Colon (tissue), 2 donors: ENCODE measurements around the gene GRSF1.
"Not testable (repeated sequence)": the region's sequence is repeated elsewhere in the genome, so short reads cannot be mapped to it uniquely, and the experiment has no call there.

ENCODE experiments used
- FAIRE-seq: peaks from 2 replicates; lab custom pipeline; 2012; peaks lifted over from hg19 to GRCh38; lab: Jason Lieb, UNC
- donor health status: control.
- donor health status: control.

The GRSF1 gene, protein sequence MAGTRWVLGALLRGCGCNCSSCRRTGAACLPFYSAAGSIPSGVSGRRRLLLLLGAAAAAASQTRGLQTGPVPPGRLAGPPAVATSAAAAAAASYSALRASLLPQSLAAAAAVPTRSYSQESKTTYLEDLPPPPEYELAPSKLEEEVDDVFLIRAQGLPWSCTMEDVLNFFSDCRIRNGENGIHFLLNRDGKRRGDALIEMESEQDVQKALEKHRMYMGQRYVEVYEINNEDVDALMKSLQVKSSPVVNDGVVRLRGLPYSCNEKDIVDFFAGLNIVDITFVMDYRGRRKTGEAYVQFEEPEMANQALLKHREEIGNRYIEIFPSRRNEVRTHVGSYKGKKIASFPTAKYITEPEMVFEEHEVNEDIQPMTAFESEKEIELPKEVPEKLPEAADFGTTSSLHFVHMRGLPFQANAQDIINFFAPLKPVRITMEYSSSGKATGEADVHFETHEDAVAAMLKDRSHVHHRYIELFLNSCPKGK

DNA sequence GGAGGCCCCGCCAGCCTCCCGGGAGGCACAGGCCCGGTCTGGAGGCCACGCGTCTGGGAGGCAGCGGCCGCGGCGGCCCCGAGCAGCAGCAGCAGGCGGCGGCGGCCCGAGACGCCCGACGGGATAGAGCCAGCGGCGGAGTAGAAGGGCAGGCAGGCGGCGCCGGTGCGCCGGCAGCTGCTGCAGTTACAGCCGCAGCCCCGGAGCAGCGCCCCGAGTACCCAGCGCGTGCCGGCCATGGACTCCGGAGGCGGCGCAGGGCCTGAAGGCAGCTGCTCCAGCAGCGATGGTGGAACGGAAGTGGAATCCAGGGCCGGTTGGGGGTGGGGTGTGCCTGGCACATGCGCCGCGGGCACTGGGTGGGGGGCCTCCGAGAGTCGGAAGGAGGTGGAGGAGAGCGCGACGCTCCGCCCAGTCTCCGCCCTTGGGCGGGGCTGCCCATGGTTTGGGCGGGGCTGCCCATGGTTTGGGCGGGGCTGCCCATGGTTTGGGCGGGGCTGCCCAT is at the start of gene GRSF1:
TSS of gene GRSF1 (minus strand) at position 302 of the 505 bp plus-strand sequence. CDS start at position 239, 63 bp downstream.
- FAIRE-seq = no peak

DNA sequence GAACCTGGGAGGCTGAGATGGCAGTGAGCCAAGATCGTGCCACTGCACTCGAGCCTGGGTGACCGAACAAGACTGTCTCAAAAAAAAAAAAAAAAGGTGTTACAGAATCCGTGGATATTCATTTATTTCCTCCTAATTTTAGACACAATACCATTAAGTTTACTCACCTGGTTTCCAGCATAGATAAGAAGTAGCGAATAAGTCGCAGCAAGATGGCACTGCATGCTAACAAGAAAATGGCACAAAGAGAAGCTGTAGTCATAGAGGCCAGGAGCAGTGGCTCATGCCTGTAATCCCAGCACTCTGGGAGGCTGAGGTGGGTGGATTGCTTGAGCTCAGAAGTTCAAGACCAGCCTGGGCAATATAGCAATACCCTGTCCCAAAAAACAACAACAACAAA is 45.5 kb upstream of the GRSF1 start:
- no peak for FAIRE-seq

DNA sequence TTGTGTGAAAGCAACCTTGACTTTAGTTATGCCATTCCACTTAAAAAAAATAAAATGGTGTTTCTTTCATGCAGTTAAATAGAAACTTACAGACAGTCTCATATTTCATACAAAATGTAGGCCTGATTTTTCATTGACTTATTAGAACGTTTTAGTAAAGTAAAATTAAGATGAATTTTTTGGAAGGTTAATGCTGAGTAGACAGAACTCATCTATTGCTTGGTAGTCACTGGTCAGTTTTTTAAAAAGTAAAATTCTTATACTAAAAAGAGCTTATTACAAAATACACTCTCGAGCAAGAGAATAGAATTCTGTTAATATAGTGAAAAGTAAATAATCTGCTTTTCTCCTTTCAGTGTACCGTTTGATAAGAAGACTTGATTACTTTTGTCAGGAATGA is 41.0 kb upstream of the GRSF1 start:
- peak; percentile 18 for FAIRE-seq

DNA sequence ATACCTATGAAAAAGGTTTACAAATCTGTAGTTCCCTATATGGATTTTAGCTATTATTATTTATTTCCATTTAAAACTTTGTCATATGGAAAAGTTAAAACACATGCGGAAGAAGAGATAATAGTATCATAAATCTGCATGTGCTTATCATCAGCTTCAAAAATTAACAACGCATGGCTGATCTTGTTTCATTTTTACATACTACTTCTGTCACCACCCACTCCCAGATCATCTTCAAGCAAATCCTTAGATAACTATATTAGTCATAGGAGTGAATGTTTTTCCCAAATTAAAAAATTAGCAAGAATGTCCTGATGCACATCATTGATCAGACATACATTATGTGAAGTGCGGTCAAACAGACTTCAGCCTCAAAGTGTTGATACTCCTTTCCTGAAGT is 37.9 kb upstream of the GRSF1 start:
- no peak for FAIRE-seq

DNA sequence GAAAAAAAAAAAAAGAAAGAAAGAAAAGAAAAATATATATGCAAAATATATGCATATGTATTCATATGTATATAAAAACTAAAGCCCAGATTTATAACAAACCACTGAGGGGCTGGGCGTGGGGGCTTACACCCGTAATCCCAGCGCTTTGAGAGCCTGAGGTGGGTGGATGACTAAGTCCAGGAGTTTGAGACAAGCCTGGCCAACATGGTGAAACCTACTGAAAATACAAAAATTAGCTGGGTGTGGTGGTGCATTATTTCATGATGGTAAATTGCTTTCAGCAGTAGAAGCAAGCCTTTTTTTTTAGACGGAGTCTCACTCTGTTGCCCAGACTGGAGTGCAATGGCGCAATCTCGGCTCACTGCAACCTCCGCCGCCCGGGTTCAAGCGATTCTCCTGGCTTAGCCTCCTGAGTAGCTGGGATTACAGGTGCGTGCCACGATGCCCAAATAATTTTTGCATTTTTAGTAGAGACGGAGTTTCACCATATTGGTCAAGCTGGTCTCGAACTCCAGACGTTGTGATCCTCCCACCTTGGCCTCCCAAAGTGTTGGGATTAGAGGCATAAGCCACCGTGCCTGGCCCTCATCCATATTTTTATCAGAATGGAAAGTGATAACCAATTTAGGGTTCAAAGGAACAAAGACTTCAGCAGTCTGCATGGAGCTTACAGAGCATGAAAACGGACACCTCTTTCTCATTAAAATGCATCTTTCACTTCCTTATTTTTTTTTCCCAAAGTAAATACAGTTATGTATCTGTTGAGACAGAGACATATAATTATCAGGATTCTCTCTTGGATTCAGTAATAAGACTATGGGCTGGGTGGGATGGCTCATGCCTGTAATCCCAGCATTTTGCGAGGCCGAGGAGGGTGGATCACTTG is 34.8 kb upstream of the GRSF1 start:
- no peak for FAIRE-seq

DNA sequence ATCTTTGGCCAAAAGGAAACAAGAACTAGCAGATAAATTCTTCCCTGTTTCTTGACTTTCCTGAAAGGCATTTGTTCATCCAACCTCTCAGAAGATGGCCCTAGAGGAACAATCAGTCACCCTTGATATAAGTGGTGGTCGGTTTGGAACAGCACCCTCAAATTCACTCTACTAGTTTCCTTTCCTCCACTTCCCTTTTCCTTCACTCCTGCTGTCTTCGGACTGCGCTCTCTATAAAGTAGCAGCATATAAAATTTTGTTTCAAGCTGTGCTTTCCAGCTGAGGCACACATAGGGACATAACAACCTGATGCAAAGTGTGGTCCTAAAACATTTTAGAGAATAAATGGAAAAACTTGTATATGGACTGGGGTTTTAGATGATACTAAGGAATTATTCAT is 33.5 kb upstream of the GRSF1 start:
- FAIRE-seq = no peak

DNA sequence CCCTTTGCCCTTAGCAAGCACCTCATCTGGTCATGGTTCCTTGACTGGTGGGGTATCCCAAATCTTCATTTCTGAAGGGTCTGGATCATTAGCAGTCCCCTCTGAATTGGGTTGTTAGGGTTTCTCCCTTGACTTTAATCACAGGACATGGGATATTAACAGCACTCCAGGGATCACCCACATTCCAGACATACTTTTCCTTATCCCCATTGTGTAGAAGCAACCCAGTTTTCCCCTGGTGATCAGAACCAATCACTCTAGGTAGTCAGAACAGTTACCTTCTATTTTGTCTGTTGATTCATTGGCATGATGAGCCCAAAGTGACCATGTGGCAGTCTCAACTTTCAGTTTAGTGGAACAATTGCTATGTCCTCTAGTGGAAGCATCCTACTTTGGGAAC is 29.1 kb upstream of the GRSF1 start:
- no peak for FAIRE-seq

DNA sequence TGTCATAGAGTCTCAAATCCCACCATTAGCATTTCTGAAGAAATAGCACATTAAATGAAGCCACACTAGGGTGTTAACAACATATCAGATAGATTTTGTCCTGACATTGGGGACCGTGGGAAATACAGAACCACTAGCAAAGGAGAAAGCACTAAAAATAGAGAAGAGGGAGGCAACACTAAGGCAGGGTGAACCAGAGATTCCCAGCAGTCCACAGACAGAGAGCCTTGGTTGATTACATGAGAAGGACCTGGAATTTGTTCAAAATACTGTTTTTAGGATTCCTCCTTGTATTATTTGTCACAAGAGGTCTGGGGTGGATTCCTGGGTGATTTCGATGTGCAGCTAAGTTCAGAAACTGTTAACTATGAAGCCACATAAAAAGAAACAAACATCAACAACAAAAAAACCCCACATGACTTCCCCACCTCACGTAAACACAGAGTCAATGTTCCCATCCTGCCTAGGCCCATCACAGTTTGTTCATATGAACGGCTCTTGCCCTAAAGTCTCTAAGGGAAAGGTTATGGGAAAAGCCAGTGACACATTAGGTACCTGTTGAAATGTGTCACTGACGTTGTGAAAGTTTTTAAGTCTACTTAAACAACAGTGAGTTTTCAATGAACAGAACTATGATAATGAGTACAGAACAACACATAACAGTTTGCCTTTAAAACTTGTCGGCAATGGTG is 23.6 kb upstream of the GRSF1 start:
- FAIRE-seq = no peak

DNA sequence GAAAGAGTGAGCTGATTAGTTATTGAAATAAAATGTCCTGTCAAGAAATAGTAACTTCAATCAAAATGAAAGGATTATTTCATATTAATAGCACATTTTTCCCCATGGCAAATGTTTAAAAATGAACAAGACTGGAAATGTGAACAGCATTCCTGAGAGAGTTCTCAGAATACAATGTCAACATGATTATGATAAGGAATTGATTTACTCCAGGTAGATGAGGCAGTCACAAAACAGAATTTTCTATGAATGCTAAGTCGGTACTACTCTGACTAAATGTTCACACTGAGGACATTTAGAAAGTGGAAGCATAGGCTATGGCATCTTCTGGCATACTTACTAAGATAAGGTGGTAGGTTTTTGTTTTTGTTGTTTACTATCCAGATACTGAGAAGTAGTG is 19.4 kb upstream of the GRSF1 start:
- no peak for FAIRE-seq

DNA sequence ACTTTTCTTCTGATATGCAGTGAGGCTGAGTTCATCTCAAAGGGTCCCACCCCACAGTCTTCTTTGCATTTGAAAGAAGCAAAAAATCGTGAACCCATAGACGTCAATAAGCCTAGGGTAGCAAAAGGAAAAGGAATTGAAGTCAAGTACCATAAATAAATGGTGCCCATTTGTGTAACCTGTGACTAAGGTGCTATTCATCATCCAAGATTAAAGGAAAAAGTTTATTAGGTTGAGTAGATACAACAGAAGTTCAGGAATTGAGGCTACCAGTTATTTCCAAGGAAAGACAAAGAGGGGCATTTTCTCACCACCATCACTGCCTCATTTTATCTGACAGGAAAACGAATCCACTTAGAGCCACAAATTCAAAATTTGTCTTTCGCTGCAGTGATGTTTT is 18.8 kb upstream of the GRSF1 start:
- no peak for FAIRE-seq

DNA sequence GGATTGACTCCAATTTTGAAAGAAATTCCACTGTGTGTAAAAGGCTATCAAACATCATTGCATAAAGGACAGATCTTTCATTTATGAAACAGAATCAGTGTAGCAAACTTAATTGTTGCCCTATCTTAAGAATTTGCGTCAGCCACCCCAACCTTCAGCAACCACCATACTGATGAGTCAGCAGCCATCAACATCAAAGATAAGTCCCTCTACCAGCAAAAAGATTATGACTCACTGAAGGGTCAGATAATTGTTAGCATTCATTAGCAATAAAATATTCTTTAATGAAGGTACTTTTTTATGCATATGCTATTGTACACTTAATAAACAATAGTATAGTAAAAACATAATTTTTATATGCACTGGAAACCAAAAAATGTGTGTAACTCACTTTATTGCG is 15.8 kb upstream of the GRSF1 start:
- FAIRE-seq = no peak

DNA sequence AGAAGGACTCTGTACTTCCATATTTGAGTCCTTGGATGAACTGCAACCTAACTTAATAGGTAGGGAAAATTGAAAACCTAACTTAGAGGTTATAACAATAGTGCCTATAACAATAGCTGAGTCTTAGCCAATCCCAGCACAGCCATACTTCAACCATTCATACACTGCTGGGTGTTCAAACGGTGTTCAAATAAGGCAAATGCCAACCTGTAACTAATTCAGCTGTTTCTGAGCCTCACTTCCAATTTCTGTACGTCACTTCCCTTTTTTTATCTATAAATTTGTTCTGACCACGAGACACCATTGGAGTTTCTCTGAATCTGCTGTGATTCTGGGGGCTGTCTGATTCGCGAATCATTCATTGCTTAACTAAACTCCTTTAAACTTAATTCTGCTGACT is 9.6 kb upstream of the GRSF1 start:
- FAIRE-seq = no peak

DNA sequence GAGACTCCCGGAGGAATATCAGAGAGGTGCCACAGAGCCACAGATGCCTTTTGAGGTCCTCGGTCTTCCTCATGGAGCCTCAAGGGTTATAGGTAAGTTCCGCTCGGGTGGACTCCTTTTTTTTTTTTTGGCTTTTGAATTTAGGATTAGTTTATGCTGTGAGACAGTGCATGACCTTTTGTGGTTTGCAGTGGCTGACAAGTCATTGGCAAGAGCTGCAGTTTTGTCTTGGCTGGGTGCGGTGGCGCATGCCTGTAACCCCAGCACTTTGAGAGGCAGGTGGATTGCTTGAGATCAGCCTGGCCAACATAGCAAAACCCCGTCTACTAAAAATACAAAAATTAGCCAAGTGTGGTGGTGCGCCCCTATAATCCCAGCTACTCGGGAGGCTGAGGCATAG is 4.5 kb upstream of the GRSF1 start:
- FAIRE-seq = no peak

DNA sequence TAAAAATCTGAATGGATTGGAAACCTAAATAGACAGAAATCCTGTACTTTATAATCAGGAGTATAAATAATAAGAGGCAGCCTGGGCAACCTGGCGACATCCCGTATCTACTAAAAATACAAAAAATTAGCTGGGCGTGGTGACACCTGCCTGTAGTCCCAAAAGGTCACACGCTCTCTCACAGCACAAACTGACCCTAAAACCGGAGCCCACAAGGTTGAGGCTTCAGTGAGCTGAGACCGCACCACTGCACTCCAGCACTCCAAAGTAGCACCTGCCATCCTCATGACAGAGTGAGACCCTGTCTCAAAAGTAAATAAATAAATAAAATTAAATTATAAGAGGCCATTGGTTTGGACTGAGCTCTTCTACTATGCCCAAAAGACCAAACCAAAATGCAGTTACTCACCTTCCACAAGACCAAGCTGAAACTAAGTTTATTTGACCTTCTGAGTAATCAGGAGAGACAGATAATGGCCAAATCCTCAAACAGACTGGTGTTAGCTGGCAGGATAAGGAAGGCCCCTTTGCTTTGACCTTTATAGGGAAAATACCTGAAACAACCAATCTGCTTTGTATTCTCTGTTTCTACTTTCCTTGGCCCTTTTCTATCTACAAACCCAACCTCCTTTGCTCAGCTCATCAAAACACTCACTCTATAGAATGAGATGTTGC is 3.2 kb upstream of the GRSF1 start:
- FAIRE-seq = no peak

DNA sequence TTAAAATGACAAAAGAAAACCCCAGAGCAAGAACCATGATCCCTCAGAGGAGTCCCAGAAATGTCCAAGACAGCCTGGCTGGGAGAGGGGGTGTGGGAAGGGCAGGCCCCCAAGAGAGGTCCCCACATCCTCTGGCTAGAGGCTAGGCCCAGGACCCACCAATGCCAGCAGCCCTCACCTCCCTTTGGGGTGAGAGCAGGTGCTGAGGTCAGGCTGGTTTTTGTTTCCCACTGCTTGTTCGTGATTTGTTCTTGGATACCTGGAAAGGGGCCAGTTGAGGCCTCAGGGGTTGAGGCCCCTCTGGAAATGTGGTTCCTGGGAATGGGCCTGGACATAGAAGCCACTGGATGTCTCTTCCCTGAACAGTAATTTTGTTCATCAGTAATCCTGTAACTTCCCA is 2.3 kb upstream of the GRSF1 start:
- no peak for FAIRE-seq

DNA sequence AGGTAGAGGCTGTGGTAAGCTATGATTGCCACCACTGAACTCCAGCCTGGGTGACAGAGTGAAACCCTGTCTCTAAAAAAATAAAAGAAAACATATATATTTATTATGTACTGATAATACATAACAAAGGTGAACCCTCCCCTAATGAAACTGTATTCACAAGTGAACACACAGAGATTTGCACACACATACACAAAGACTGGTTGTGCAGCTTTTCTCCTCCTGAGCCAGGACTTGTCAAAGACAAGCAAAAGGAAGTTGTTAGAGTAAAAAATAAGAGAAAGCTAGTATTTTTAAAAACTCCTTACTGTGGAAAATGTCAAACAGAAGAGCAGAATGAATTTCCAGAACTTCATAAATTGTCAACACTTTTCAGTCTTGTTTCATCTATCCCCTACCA is 1.5 kb upstream of the GRSF1 start:
- no peak for FAIRE-seq

DNA sequence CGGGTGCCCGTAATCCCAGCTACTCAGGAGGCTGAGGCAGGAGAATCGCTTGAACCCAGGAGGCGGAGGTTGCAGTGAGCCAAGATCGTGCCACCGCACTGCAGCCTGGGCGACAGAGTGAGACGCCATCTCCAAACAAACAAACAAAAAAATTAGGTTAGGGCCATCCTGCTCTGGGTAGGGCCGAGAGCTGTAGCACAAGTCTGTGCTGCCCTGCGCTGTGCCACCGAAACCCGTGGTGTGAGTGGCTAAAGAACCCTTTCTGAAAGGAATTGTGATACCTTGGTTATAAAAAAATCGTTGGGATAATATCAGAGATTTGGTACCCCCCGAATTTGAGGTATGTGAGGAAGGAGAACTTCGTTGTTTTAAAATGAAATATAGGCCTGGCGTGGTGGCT is 941 bp upstream of the GRSF1 start:
- not testable (repeated sequence) for FAIRE-seq

DNA sequence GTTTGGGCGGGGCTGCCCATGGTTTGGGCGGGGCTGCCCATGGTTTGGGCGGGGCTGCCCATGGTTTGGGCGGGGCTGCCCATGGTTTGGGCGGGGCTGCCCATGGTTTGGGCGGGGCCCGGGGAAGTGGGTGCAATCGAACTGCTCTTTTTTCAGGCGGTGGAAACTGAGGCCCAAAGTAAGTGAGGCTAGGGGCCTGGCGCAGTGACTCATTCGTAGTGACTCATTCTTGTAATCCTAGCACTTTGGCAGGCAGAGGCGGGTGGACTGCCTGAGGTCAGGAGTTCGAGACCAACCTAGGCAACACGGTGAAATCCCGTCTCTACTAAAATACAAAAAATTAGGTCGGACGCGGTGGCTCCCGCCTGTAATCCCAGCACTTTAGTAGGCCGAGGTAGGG is 447 bp upstream of the GRSF1 start:
- not testable (repeated sequence) for FAIRE-seq

DNA sequence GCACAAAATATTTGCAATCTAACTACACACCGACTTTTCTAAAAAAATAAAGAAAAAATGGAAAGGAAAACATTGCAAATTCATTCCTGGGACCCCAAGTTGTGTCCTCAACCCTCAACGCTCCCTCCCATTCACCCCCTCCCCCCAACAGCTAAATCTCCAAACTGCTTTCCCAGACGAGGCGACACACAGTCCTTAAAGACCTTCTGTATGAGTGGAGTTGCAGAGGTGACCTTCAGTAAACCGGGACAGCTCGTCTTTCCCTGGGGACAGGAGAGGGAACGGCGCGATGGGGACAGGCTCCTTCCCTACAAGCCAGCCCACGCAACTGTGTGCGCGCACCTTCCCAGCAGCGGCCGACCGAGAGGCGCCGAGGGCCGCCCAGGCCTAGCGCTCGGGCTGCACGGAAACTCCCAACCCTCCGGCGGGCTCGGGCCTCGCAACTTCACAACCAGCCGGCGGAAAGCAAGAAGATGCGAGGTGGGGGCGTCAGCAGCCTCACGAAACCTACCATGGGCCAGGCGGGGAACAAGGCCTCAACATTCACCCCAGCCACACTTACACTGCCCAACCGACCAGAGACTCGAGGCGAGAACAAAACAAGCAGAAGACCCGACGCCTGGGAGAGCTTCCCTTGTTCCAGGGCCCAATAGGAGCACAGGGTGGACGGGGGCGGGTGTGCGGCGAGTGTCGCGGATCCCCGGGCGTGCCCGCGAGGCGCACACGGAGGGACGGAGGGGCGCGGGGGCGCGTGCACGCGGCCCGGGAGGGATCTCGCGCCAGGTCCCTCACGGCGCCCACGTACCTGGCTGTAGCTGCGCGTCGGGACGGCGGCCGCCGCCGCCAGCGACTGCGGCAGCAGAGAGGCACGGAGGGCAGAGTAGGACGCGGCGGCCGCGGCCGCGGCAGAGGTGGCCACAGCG is 763 bp downstream of the GRSF1 start:
- FAIRE-seq = no peak

DNA sequence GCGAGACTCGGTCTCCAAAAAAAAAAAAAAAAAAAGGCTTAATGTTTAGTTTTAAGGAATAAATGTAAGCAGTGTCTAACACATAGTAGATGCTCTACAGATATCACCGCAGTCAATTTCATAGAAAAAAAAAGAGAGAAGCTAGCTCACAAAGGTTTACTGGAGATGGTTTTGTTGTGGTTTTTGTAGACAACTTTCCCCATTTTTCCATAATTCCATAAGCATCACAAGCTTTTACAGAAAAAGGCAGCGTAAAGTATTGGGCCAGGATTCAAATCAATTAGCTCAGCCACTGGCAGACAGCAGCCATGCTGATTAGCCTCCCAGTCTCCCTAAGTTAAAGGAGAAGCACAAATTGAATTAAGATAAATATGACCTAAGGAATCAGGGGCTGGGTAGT is 1.5 kb downstream of the GRSF1 start:
- no peak for FAIRE-seq

DNA sequence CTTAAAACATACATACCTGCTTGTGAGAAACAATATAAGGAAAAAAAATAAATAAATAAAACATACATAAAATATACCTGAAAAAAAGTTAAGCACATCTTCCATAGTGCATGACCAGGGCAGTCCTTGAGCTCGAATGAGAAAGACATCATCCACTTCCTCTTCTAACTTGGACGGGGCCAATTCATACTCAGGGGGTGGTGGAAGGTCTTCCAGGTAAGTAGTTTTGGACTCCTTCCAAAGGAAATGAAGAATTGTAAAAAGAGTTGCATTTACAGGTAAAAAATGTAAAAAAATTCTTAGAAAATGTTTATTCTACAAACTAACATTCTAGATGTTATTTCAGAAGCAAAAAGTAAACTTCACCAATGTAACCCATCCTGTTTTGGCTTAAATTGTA is 3.6 kb downstream of the GRSF1 start:
- FAIRE-seq = no peak
